H9 (cell line): ENCODE results near the gene FBXO10. TPM values are rescaled to one million over a fixed set of nuclear protein-coding genes. Genes with fewer than 3 reads are reported as not detected.

Experiments used
- DNase-seq: peaks from one replicate; pipeline ENCODE4 v3.0.0-alpha.2; 2017
- H2AFZ ChIP-seq: one replicate; pipeline ENCODE4 v1.6.1; 2013; ENCODE audit warnings: mild to moderate bottlenecking, low read length, control low read depth, moderate library complexity
- H2AK5ac ChIP-seq: 2 replicates; pipeline ENCODE4 v1.6.1; 2013; ENCODE audit warnings: low read length, control low read depth, mixed read lengths; ENCODE audit not compliant: insufficient read length
- H2BK120ac ChIP-seq: one replicate; pipeline ENCODE4 v1.6.1; 2013; ENCODE audit warnings: low read depth, mild to moderate bottlenecking, low read length, control low read depth, inconsistent platforms; ENCODE audit not compliant: poor library complexity, severe bottlenecking
- H2BK12ac ChIP-seq: 2 replicates; pipeline ENCODE4 v1.6.1; 2013; ENCODE audit warnings: low read length, control low read depth, mixed read lengths, low read depth; ENCODE audit not compliant: insufficient read length
- H2BK15ac ChIP-seq: 2 replicates; pipeline ENCODE4 v1.6.1; 2013; ENCODE audit warnings: low read depth, low read length, control low read depth
- H2BK20ac ChIP-seq: one replicate; pipeline ENCODE4 v1.6.1; 2013; ENCODE audit warnings: low read depth, mild to moderate bottlenecking, low read length, control low read depth, inconsistent platforms; ENCODE audit not compliant: poor library complexity, severe bottlenecking
- H2BK5ac ChIP-seq: 2 replicates; pipeline ENCODE4 v1.6.1; 2013; ENCODE audit warnings: low read length, control low read depth, mixed read lengths; ENCODE audit not compliant: insufficient read length
- H3K14ac ChIP-seq: 2 replicates; pipeline ENCODE4 v1.6.1; 2013; ENCODE audit warnings: low read length, control low read depth; ENCODE audit not compliant: insufficient read depth
- H3K18ac ChIP-seq: 2 replicates; pipeline ENCODE4 v1.6.1; 2013; ENCODE audit warnings: low read depth, mild to moderate bottlenecking, mixed read lengths, low read length, control low read depth; ENCODE audit not compliant: insufficient read length
- H3K23ac ChIP-seq: 2 replicates; pipeline ENCODE4 v1.6.1; 2013; ENCODE audit warnings: low read length, control low read depth, mixed read lengths, low read depth; ENCODE audit not compliant: insufficient read length
- H3K23me2 ChIP-seq: 2 replicates; pipeline ENCODE4 v1.6.1; 2013; ENCODE audit warnings: low read depth, mild to moderate bottlenecking, mixed read lengths, low read length, control low read depth; ENCODE audit not compliant: insufficient read length, poor library complexity, severe bottlenecking
- H3K27ac ChIP-seq: 2 replicates; pipeline ENCODE4 v1.5.1; 2013; ENCODE audit warnings: low read length, control low read depth, mixed read lengths, low read depth; ENCODE audit not compliant: insufficient read length
- H3K27me3 ChIP-seq: 2 replicates; pipeline ENCODE4 v1.6.1; 2013; ENCODE audit warnings: low read length, control low read depth, inconsistent platforms; ENCODE audit not compliant: insufficient read depth
- H3K4ac ChIP-seq: 2 replicates; pipeline ENCODE4 v1.6.1; 2013; ENCODE audit warnings: low read depth, mild to moderate bottlenecking, control low read depth, inconsistent platforms, low read length, moderate library complexity
- H3K4me1 ChIP-seq: 2 replicates; pipeline ENCODE4 v1.6.1; 2013; ENCODE audit warnings: low read length, control low read depth, inconsistent platforms; ENCODE audit not compliant: insufficient read depth
- H3K4me2 ChIP-seq: 2 replicates; pipeline ENCODE4 v1.6.1; 2013; ENCODE audit warnings: low read length, control low read depth, mixed read lengths; ENCODE audit not compliant: insufficient read length, insufficient read depth
- H3K56ac ChIP-seq: 2 replicates; pipeline ENCODE4 v1.6.1; 2013; ENCODE audit warnings: low read depth, mild to moderate bottlenecking, mixed read lengths, low read length, control low read depth; ENCODE audit not compliant: insufficient read length
- H3K79me1 ChIP-seq: 2 replicates; pipeline ENCODE4 v1.6.1; 2013; ENCODE audit warnings: low read depth, mild to moderate bottlenecking, moderate library complexity, low read length, control low read depth, inconsistent platforms; ENCODE audit not compliant: insufficient read depth, poor library complexity, severe bottlenecking
- H3K79me2 ChIP-seq: 2 replicates; pipeline ENCODE4 v1.6.1; 2013; ENCODE audit warnings: low read length, control low read depth, inconsistent platforms; ENCODE audit not compliant: insufficient read depth
- H3K9ac ChIP-seq: 2 replicates; pipeline ENCODE4 v1.6.1; 2013; ENCODE audit warnings: low read length, control low read depth, mixed read lengths; ENCODE audit not compliant: insufficient read length; ENCODE audit errors: extremely low read depth
- H3K9me3 ChIP-seq: one replicate; pipeline ENCODE4 v1.6.1; 2013; ENCODE audit warnings: low read depth, low read length, inconsistent platforms; ENCODE audit not compliant: control insufficient read depth
- H3T11ph ChIP-seq: one replicate; pipeline ENCODE4 v1.6.1; 2013; ENCODE audit warnings: mild to moderate bottlenecking, low read length, control low read depth, inconsistent platforms
- H4K20me1 ChIP-seq: one replicate; pipeline ENCODE4 v1.6.1; 2013; ENCODE audit not compliant: control insufficient read depth, insufficient read length, insufficient read depth
- H4K5ac ChIP-seq: 2 replicates; pipeline ENCODE4 v1.6.1; 2013; ENCODE audit warnings: low read depth, mild to moderate bottlenecking, mixed read lengths, low read length, control low read depth; ENCODE audit not compliant: insufficient read length
- H4K8ac ChIP-seq: replicated peaks from 2 replicates; pipeline ENCODE4 v1.6.1; 2013; ENCODE audit warnings: low read length, control low read depth, mixed read lengths, low read depth; ENCODE audit not compliant: insufficient read length
- H4K91ac ChIP-seq: 2 replicates; pipeline ENCODE4 v1.6.1; 2013; ENCODE audit warnings: low read depth, mild to moderate bottlenecking, moderate library complexity, mixed read lengths, low read length, control low read depth; ENCODE audit not compliant: insufficient read length
- H3K27ac Mint-ChIP-seq, 3 experiments: 2 replicates in 2 of 3; 3 replicates in 1 of 3; pipeline ENCODE4 v1.8.0; 2020 to 2021; ENCODE audit warnings: mixed read lengths in 3 of 3, mild to moderate bottlenecking in 1 of 3, moderate library complexity in 1 of 3
- H3K27me3 Mint-ChIP-seq: 2 replicates; pipeline ENCODE4 v1.8.0; 2021; ENCODE audit warnings: low read depth, mild to moderate bottlenecking, moderate library complexity, mixed read lengths
- H3K36me3 Mint-ChIP-seq, 3 experiments: 2 replicates in 2 of 3; 3 replicates in 1 of 3; pipeline ENCODE4 v1.8.0; 2020 to 2021; ENCODE audit warnings: low read depth in 3 of 3, mixed read lengths in 3 of 3; ENCODE audit not compliant: insufficient read depth in 1 of 3
- H3K4me1 Mint-ChIP-seq, 2 experiments: 2 replicates each; pipeline ENCODE4 v1.8.0; 2020; ENCODE audit warnings: mixed read lengths in 2 of 2
- H3K4me3 Mint-ChIP-seq, 2 experiments: 2 replicates in 1 of 2; 3 replicates in 1 of 2; pipeline ENCODE4 v1.8.0; 2020 to 2021; ENCODE audit warnings: mild to moderate bottlenecking in 2 of 2, mixed read lengths in 2 of 2, moderate library complexity in 1 of 2
- H3K9me3 Mint-ChIP-seq, 2 experiments: 2 replicates in 1 of 2; 3 replicates in 1 of 2; pipeline ENCODE4 v1.8.0; 2020; ENCODE audit warnings: mild to moderate bottlenecking in 2 of 2, mixed read lengths in 2 of 2, moderate library complexity in 1 of 2
- CTCF ChIP-seq: fragments of 200-600 bp; sonication (generic); conservative IDR thresholded peaks from 3 replicates; pipeline ENCODE4 v1.8.0; 2021; ENCODE audit warnings: antibody characterized with exemption, mild to moderate bottlenecking
- WGBS: extraction: QIAGEN DNeasy Blood & Tissue Kit; methylation state at CpG from one replicate; pipeline ENCODE4 v1.1.7; 2013; ENCODE audit warnings: missing lambda C conversion rate, low lambda C conversion rate, mixed read lengths; ENCODE audit not compliant: insufficient read length; ENCODE audit errors: extremely low coverage; 5-methylcytosine and 5-hydroxymethylcytosine counted together
- total RNA-seq: library from RNA; stranded (reverse); gene quantifications from 2 replicates; pipeline ENCODE4 v1.2.1, GENCODE V29; 2021

Gene FBXO10
- total RNA-seq, 1 experiment from 2014 or later: 16.8 TPM

GRCh38 chr9:37476930-37477329, 99.2 kb downstream of the FBXO10 start:
- H3K27me3 Mint-ChIP-seq: peaks cover 4% of the 10 kb centered on the region; the same call in 1 of the 2 replicates

More at GRCh38 chr9:37476930-37477329, 99.2 kb downstream of the FBXO10 start:
- Mint-ChIP-seq H3K36me3 (peaks cover 6 to 22% (median 10%) of the 10 kb centered on the region in 3 experiments; a peak in 4 of 7 replicates), H3K9me3 (peaks cover 23 to 27% of the 10 kb centered on the region in 2 experiments), H3K4me3 (no peak overlapping the region; a peak in 1 of 5 replicates), H3K27ac (no peak overlapping the region), H3K4me1 (peaks cover 13% of the 10 kb centered on the region in 2 experiments)
- H3K9me3 ChIP-seq: peaks cover 5% of the 10 kb centered on the region
- H3K14ac ChIP-seq: no peak overlapping the region
- WGBS: no CpG with 5 or more reads among the region's 11 CpGs
- DNase-seq: no peak
- TF ChIP-seq CTCF: no peak
- H3K79me1 ChIP-seq: no peaks in the 10 kb centered on the region
- H2BK120ac ChIP-seq: no peak overlapping the region
- no peaks in the 10 kb centered on the region for H3K27me3 ChIP-seq
- H3K4me1 ChIP-seq: no peaks in the 10 kb centered on the region; the same call in none of the 2 replicates
- H2BK15ac ChIP-seq: no peak overlapping the region
- no peaks in the 10 kb centered on the region for H4K20me1 ChIP-seq
- no peak overlapping the region for H4K91ac ChIP-seq
- H4K8ac ChIP-seq: no peak overlapping the region
- H4K5ac ChIP-seq: no peak overlapping the region
- no peak overlapping the region for H3K4me2 ChIP-seq
- H3K23ac ChIP-seq: no peak overlapping the region
- no peak overlapping the region for H3K4ac ChIP-seq
- no peak overlapping the region for H2AFZ ChIP-seq
- H2BK12ac ChIP-seq: no peak overlapping the region
- no peak overlapping the region for H2AK5ac ChIP-seq
- no peak overlapping the region for H2BK20ac ChIP-seq
- no peak overlapping the region for H3K27ac ChIP-seq
- H3K79me2 ChIP-seq: no peaks in the 10 kb centered on the region
- H2BK5ac ChIP-seq: no peak overlapping the region
- no peak overlapping the region for H3K9ac ChIP-seq
- H3K23me2 ChIP-seq: no peaks in the 10 kb centered on the region
- H3T11ph ChIP-seq: no peak overlapping the region
- H3K18ac ChIP-seq: no peak overlapping the region
- no peak overlapping the region for H3K56ac ChIP-seq
